Naive thymus-derived CD4-positive, alpha-beta T cell (primary cell): ENCODE data around the gene IL11. TPM values are rescaled to one million over a fixed set of nuclear protein-coding genes. Genes with fewer than 3 reads are reported as not detected.

Experiments used
- ATAC-seq: fragments of 150-1000 bp; cut with Tn5 transposase; 2 replicates; pipeline ENCODE4 v1.10.0; 2021; ENCODE audit warnings: mild to moderate bottlenecking, moderate library complexity
- CTCF ChIA-PET: fragments of 350-600 bp; sonication (Branson Sonifier 250); formaldehyde crosslinking; loops from one replicate; lab custom pipeline; 2021; ENCODE audit warnings: antibody characterized with exemption; lab: Charles Lee
- POLR2A ChIA-PET: fragments of 350-600 bp; sonication (Branson Sonifier 250); formaldehyde crosslinking; loops from one replicate; lab custom pipeline; 2021; ENCODE audit warnings: antibody characterized with exemption, inconsistent platforms; lab: Charles Lee
- DNase-seq, 9 donors: peaks; one replicate each; pipeline versions ENCODE4 v3.0.0 to v3.0.0-alpha.2; 2020 to 2022; ENCODE audit warnings: mixed read lengths in 1 of 9
- H3K27ac ChIP-seq: one replicate; pipeline ENCODE4 v1.7.0; 2013; ENCODE audit warnings: mild to moderate bottlenecking, low read depth, low read length, moderate library complexity
- H3K27me3 ChIP-seq, 2 donors: one replicate each; pipeline ENCODE4 v1.7.0; 2013; ENCODE audit warnings: low read length in 2 of 2, mild to moderate bottlenecking in 2 of 2, moderate library complexity in 2 of 2; ENCODE audit not compliant: control insufficient read depth in 2 of 2, insufficient read depth in 2 of 2
- H3K36me3 ChIP-seq, 3 experiments: 1 replicate in 2 of 3; 2 replicates in 1 of 3; pipeline ENCODE4 v1.7.0; 2013; ENCODE audit warnings: low read length in 3 of 3, mild to moderate bottlenecking in 3 of 3, moderate library complexity in 1 of 3; ENCODE audit not compliant: insufficient read depth in 3 of 3, control insufficient read depth in 2 of 3
- H3K4me1 ChIP-seq, 2 donors: one replicate each; pipeline ENCODE4 v1.7.0; 2013; ENCODE audit warnings: low read length in 2 of 2, mild to moderate bottlenecking in 2 of 2, moderate library complexity in 1 of 2; ENCODE audit not compliant: control insufficient read depth in 2 of 2, insufficient read depth in 2 of 2
- H3K4me3 ChIP-seq: 2 replicates; pipeline ENCODE4 v1.7.0; 2013; ENCODE audit warnings: mild to moderate bottlenecking, low read length
- H3K9me3 ChIP-seq, 3 experiments: 1 replicate in 2 of 3; 2 replicates in 1 of 3; pipeline ENCODE4 v1.7.0; 2013; ENCODE audit warnings: low read length in 3 of 3; ENCODE audit not compliant: control insufficient read depth in 2 of 3
- H3K27ac Mint-ChIP-seq, 9 donors: one replicate each; pipeline ENCODE4 v1.8.0; 2020 to 2022; ENCODE audit warnings: mixed read lengths in 9 of 9, mild to moderate bottlenecking in 8 of 9, moderate library complexity in 5 of 9, inconsistent platforms in 2 of 9
- H3K27me3 Mint-ChIP-seq, 5 donors: one replicate each; pipeline ENCODE4 v1.8.0; 2021 to 2022; ENCODE audit warnings: mixed read lengths in 5 of 5, mild to moderate bottlenecking in 1 of 5
- H3K36me3 Mint-ChIP-seq, 5 donors: one replicate each; pipeline ENCODE4 v1.8.0; 2020 to 2022; ENCODE audit warnings: mixed read lengths in 5 of 5, mild to moderate bottlenecking in 3 of 5, inconsistent platforms in 1 of 5
- H3K4me1 Mint-ChIP-seq, 7 donors: one replicate each; pipeline ENCODE4 v1.8.0; 2020 to 2022; ENCODE audit warnings: mixed read lengths in 7 of 7, mild to moderate bottlenecking in 3 of 7, inconsistent platforms in 1 of 7
- H3K4me3 Mint-ChIP-seq, 10 donors: one replicate each; pipeline ENCODE4 v1.8.0; 2020 to 2022; ENCODE audit warnings: mild to moderate bottlenecking in 10 of 10, mixed read lengths in 10 of 10, moderate library complexity in 6 of 10, inconsistent platforms in 2 of 10
- H3K9me3 Mint-ChIP-seq, 11 donors: one replicate each; pipeline ENCODE4 v1.8.0; 2020 to 2022; ENCODE audit warnings: mixed read lengths in 11 of 11, mild to moderate bottlenecking in 4 of 11, inconsistent platforms in 1 of 11, moderate library complexity in 1 of 11
- intact Hi-C, 2 donors: fragments of 100-400 bp; cut with micrococcal nuclease; formaldehyde crosslinking; loops; one replicate each; pipeline ENCODE4 v1.15.1; 2023
- polyA plus RNA-seq, 2 donors: library from polyadenylated mRNA; unstranded; fragments of 300-500 nt; fragmentation: Illumina TruSeq; gene quantifications; one replicate each; pipeline ENCODE4 v1.2.3, GENCODE V29; 2021
- total RNA-seq, 6 experiments: library from RNA in 5 of 6; stranded (reverse) in 5 of 6; gene quantifications; 1 replicate in 5 of 6; 2 replicates in 1 of 6; pipeline ENCODE4 v1.2.3 and lab custom pipeline; 2021 to 2026

IL11 gene
- total and polyA plus RNA-seq, 7 experiments from 2014 or later = 0.58 to 0.69 TPM; not detected in 5

GRCh38 chr19:55366790-55367189 is 3.5 kb downstream of the IL11 start:
- Histone ChIP-seq H3K9me3 (no peaks in the 10 kb centered on the region), H3K27me3 (peaks cover 3 to 9% of the 10 kb centered on the region in 2 donors), H3K27ac (no peak overlapping the region), H3K36me3 (no peaks in the 10 kb centered on the region), H3K4me3 (no peak overlapping the region), H3K4me1 (no peaks in the 10 kb centered on the region)
- H3K27ac Mint-ChIP-seq = no peak overlapping the region
- ATAC-seq (no peak), DNase-seq (no peak)
- H3K9me3 Mint-ChIP-seq = peaks cover 0 to 5% (median 0%) of the 10 kb centered on the region in 11 donors
- POLR2A ChIA-PET = no interaction called here
- peak overlapping the region in 1 of 10 donors; percentile 58 for H3K4me3 Mint-ChIP-seq
- intact Hi-C loops = no loop called here
- peaks cover 0 to 6% (median 4%) of the 10 kb centered on the region in 5 donors for H3K36me3 Mint-ChIP-seq
- peaks cover 16 to 42% (median 22%) of the 10 kb centered on the region in 5 donors for H3K27me3 Mint-ChIP-seq
- peaks cover 2 to 12% (median 7%) of the 10 kb centered on the region in 7 donors for H3K4me1 Mint-ChIP-seq
- CTCF ChIA-PET = no interaction called here

- H3K27me3 Mint-ChIP-seq = peaks cover 9 to 34% (median 15%) of the 10 kb centered on the region in 5 donors
- ChIA-PET POLR2A (no interaction called here), CTCF (no interaction called here)
- Histone ChIP-seq H3K27me3 (peaks cover 3 to 8% of the 10 kb centered on the region in 2 donors), H3K36me3 (no peaks in the 10 kb centered on the region), H3K9me3 (no peaks in the 10 kb centered on the region), H3K4me1 (no peaks in the 10 kb centered on the region), H3K27ac (no peak overlapping the region), H3K4me3 (no peak overlapping the region)
- H3K27ac Mint-ChIP-seq = no peak overlapping the region
- DNase-seq (no peak), ATAC-seq (no peak)
- H3K36me3 Mint-ChIP-seq = peaks cover 0 to 4% (median 4%) of the 10 kb centered on the region in 5 donors
- no peak overlapping the region for H3K4me3 Mint-ChIP-seq
- peaks cover 0 to 3% (median 0%) of the 10 kb centered on the region in 11 donors for H3K9me3 Mint-ChIP-seq
- intact Hi-C loops = no loop called here
- peaks cover 2 to 11% (median 7%) of the 10 kb centered on the region in 7 donors for H3K4me1 Mint-ChIP-seq
Observed at GRCh38 chr19:55365964-55366363, 4.3 kb downstream of the IL11 start.

DNA sequence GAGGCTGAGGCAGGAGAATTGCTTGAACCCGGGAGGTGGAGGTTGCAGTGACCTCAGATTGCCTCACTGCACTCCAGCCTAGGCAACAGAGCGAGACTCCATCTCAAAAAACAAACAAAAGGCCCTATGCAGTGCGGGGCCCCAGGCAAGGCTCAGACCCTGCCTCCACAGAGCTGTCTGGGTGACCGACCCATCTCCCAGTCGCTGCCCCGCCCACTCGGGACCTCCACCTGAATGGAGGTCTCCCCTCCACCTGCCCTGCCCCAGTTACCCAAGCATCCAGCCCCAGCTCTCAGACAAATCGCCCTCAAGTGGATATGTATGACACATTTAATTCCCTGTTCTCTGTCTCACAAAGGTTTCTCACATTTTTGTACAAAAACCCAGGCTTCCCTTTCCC is 5.0 kb downstream of the IL11 start:
- H3K4me3 ChIP-seq = no peak overlapping the region
- peaks cover 2 to 6% (median 4%) of the 10 kb centered on the region in 7 donors for H3K4me1 Mint-ChIP-seq
- H3K36me3 Mint-ChIP-seq = no peaks in the 10 kb centered on the region
- H3K27me3 ChIP-seq = peaks cover 3 to 5% of the 10 kb centered on the region in 2 donors
- H3K4me1 ChIP-seq = no peaks in the 10 kb centered on the region
- H3K9me3 ChIP-seq = no peaks in the 10 kb centered on the region
- peaks cover 4 to 28% (median 9%) of the 10 kb centered on the region in 5 donors for H3K27me3 Mint-ChIP-seq
- POLR2A ChIA-PET = interaction anchor here (0.6 kb wide), 1 partner anchor 327 kb away, joined by 3 read pairs; no protein-coding TSS in a partner anchor
- H3K36me3 ChIP-seq = no peaks in the 10 kb centered on the region
- no peaks in the 10 kb centered on the region for H3K9me3 Mint-ChIP-seq
- H3K4me3 Mint-ChIP-seq = no peak overlapping the region
- intact Hi-C loops = no loop called here
- CTCF ChIA-PET = no interaction called here
- H3K27ac ChIP-seq = no peak overlapping the region
- no peak for DNase-seq
- no peak overlapping the region for H3K27ac Mint-ChIP-seq
- no peak for ATAC-seq

DNA sequence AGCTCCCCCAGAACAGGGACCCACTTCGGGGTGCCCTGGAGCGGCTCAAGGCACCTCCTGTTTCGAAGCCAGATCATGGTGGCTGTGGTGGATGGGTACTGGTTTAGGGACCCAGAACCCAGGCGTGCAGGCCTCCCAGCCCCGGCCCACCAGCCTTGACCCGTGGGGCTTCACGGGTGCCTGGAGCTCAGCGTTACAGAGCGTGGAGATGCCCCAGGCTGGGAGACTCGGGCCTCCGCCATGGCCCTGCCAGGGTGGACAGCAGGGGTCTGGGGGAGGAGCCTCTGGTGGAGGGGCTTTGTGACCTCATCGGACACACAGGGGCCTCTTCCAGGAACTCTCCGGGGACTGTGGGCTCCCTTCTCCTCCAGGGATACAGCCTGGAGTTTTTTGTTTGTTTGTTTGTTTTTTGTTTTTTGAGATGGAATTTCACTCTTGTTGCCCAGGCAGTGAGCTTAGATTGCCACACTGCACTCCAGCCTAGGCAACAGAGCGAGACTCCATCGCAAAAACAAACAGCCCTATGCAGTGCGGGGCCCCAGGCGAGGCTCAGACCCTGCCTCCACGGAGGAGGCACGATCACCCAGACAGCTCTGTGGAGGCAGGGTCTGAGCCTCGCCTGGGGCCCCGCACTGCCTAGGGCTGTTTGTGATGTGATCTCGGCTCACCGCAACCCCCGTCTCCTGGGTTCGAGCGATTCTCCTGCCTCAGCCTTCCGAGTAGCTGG is 7.1 kb downstream of the IL11 start, which contains the start of gene GARIN5B:
Gene GARIN5B, minus strand, starts transcription at position 271 of the 727 bp plus-strand sequence. Its CDS starts 194 bp downstream, at position 77.
- H3K4me1 ChIP-seq = no peaks in the 10 kb centered on the region
- no peaks in the 10 kb centered on the region for H3K36me3 Mint-ChIP-seq
- no peak within 1 kb of the TSS for H3K27ac Mint-ChIP-seq
- no peaks in the 10 kb centered on the region for H3K9me3 Mint-ChIP-seq
- DNase-seq (no peak), ATAC-seq (no peak)
- H3K4me1 Mint-ChIP-seq = peaks cover 0 to 2% (median 0%) of the 10 kb centered on the region in 7 donors
- H3K27me3 ChIP-seq = no peaks in the 10 kb centered on the region
- no peaks in the 10 kb centered on the region for H3K36me3 ChIP-seq
- H3K27me3 Mint-ChIP-seq = peaks cover 0 to 14% (median 4%) of the 10 kb centered on the region in 5 donors
- H3K9me3 ChIP-seq = no peaks in the 10 kb centered on the region
- H3K4me3 ChIP-seq = no peak within 1 kb of the TSS
- intact Hi-C loops = no loop called here
- no peak within 1 kb of the TSS for H3K27ac ChIP-seq
- POLR2A ChIA-PET = no interaction called here
- CTCF ChIA-PET = no interaction called here
- no peak within 1 kb of the TSS for H3K4me3 Mint-ChIP-seq

DNA sequence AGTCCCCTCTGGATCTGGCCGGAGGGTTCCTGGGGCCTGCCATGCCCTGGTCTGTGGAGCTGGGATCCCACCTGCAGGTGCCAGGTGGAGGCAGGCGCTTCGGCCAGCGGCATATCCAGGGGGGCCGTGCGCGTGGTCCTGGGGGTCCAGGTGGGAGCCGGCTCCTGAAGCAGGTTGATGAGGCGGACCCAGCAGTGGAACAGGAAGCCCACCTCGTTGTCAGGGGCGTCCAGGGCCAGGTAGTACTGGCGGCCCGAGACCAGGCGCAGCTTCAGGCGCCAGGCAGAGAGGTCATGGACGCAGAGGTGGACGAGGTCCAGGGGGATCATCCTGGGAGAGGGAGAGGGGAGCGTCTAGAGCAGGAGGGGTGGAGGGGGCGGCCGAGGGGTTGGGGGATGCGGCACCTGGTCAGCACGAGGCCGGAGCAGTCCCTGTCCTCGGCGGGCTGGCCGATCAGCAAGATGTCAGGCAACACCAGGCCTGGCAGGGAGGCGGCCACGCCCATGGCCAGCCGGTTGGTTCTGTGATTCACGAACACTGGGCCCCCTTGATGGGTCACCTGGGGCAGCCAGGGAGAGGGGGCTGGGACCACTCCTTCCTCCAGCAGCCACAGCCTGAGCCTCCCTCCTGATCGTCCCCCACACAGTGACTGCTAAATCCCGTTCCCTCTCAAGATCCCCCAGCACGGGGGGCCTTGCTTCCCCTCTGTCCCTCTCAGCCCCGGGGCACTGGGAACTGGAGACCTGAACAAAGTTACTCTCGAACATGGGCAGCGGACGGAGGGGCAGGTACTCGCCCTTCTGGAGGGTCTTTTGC is 7.9 kb downstream of the IL11 start:
- Mint-ChIP-seq H3K4me3 (no peak overlapping the region), H3K9me3 (no peaks in the 10 kb centered on the region)
- no peak for ATAC-seq

DNA sequence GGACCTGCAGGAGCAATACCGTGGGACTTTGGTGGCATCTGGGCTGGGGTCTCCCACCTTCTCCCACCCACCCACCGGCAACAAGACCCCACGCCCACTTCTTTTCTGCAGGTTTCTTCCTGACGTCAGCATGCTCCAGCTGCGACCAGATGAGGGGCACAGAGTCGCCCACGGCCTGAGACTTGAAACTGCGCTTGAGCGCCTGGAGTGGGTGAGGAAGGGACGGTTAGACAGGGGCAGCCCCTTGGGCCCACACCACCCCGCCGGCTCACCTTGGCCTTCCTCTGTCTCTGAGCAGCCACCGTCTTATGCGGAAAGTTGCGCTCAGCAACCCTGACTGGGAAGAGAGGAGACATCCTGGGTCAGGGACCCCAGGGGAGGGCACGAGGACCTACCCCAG is 9.4 kb downstream of the IL11 start:
- Histone ChIP-seq H3K27ac (no peak overlapping the region), H3K36me3 (no peaks in the 10 kb centered on the region), H3K27me3 (no peaks in the 10 kb centered on the region), H3K4me3 (no peak overlapping the region), H3K9me3 (no peaks in the 10 kb centered on the region), H3K4me1 (no peaks in the 10 kb centered on the region)
- no peak for DNase-seq
- H3K4me3 Mint-ChIP-seq = no peak overlapping the region
- no peaks in the 10 kb centered on the region for H3K9me3 Mint-ChIP-seq
- POLR2A ChIA-PET = no interaction called here
- H3K36me3 Mint-ChIP-seq = no peaks in the 10 kb centered on the region
- H3K27ac Mint-ChIP-seq = no peak overlapping the region
- H3K4me1 Mint-ChIP-seq = peaks cover 0 to 2% (median 0%) of the 10 kb centered on the region in 7 donors
- intact Hi-C loops = no loop called here
- CTCF ChIA-PET = interaction anchor here (0.5 kb wide), 1 partner anchor 22 kb away, joined by 5 read pairs; no protein-coding TSS in a partner anchor
- H3K27me3 Mint-ChIP-seq = peaks cover 0 to 20% (median 7%) of the 10 kb centered on the region in 5 donors
- ATAC-seq = no peak

More for the DNA sequence above, 7.9 kb downstream of the IL11 start:
- DNase-seq = no peak
- H3K36me3 ChIP-seq = no peaks in the 10 kb centered on the region
- H3K27ac ChIP-seq = no peak overlapping the region
- H3K9me3 ChIP-seq = no peaks in the 10 kb centered on the region
- ChIA-PET POLR2A (no interaction called here), CTCF (no interaction called here)
- no peak overlapping the region for H3K4me3 ChIP-seq
- intact Hi-C loops = no loop called here
- Mint-ChIP-seq H3K27me3 (peaks cover 0 to 9% (median 3%) of the 10 kb centered on the region in 5 donors), H3K4me1 (peaks cover 0 to 2% (median 0%) of the 10 kb centered on the region in 7 donors), H3K27ac (no peak overlapping the region), H3K36me3 (no peaks in the 10 kb centered on the region)
- no peaks in the 10 kb centered on the region for H3K27me3 ChIP-seq
- no peaks in the 10 kb centered on the region for H3K4me1 ChIP-seq
